UCSD-AML1 (cell line): Measurements from ENCODE around the gene KLKB1.

Experiments used
- DNase-seq: peaks from one replicate; lab custom pipeline; 2025; ENCODE audit not compliant: unreplicated experiment; lab: John Stamatoyannopoulos, UW

The KLKB1 gene

GRCh38 chr4:186307497-186307896 lies 80.2 kb downstream of the KLKB1 start:
- DNase-seq: no peak

DNA sequence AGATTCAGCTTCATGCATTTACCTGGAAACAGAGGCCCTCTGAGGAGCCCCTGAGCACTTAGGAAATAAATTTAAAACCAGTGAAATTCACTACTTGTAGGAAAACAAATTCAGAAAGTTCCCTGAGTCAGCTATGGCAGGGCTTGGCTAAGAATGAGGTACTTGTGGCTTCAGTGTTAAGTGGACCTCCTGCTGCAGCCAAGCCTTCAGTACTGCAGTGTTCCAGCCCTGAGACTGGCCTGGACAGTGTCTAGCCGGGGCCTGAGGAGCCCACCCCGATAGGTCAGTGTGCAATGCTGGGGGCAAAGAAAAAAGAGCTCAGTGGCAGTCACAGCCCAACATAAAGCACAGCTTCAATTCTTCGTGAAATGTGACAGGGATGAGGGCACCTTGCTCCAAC lies 80.6 kb downstream of the KLKB1 start:
- no peak for DNase-seq
